Activated CD4-positive, alpha-beta memory T cell treated with anti-CD3 and anti-CD28 coated beads for 36 hours (primary cell): ENCODE results near the gene TBL1X. TPM values are rescaled to one million over a fixed set of nuclear protein-coding genes. Genes with fewer than 3 reads are reported as not detected.
"Not testable (repeated sequence)": the region's sequence is repeated elsewhere in the genome, so short reads cannot be mapped to it uniquely, and the experiment has no call there.

Experiments used
- CTCF ChIA-PET: fragments of 350-600 bp; sonication (Branson Sonifier 250); formaldehyde crosslinking; loops from one replicate; lab custom pipeline; 2021; ENCODE audit warnings: antibody characterized with exemption, inconsistent platforms; lab: Charles Lee
- POLR2A ChIA-PET: fragments of 350-600 bp; sonication (Branson Sonifier 250); formaldehyde crosslinking; loops from one replicate; lab custom pipeline; 2021; ENCODE audit warnings: antibody characterized with exemption; lab: Charles Lee
- DNase-seq: peaks from one replicate; pipeline ENCODE4 v3.0.0-alpha.2; 2020
- H3K27ac Mint-ChIP-seq: one replicate; pipeline ENCODE4 v1.8.0; 2021; ENCODE audit warnings: mixed read lengths
- H3K27me3 Mint-ChIP-seq: one replicate; pipeline ENCODE4 v1.8.0; 2021; ENCODE audit warnings: mixed read lengths
- H3K36me3 Mint-ChIP-seq: one replicate; pipeline ENCODE4 v1.8.0; 2021; ENCODE audit warnings: mixed read lengths
- H3K4me1 Mint-ChIP-seq: one replicate; pipeline ENCODE4 v1.8.0; 2021; ENCODE audit warnings: low read depth, mixed read lengths
- H3K4me3 Mint-ChIP-seq: one replicate; pipeline ENCODE4 v1.8.0; 2021; ENCODE audit warnings: mild to moderate bottlenecking, mixed read lengths
- H3K9me3 Mint-ChIP-seq: one replicate; pipeline ENCODE4 v1.8.0; 2021; ENCODE audit warnings: mixed read lengths
- intact Hi-C: fragments of 100-400 bp; cut with micrococcal nuclease; formaldehyde crosslinking; loops from one replicate; pipeline ENCODE4 v1.15.1; 2023
- total RNA-seq, 2 experiments: library from RNA; stranded (reverse); gene quantifications; one replicate each; pipeline ENCODE4 v1.2.3, GENCODE V29; 2021

TBL1X gene
- total RNA-seq, 2 experiments from 2014 or later, result 21.1 to 23.5 TPM

- POLR2A ChIA-PET, result no interaction called here
- Mint-ChIP-seq H3K4me1 (peaks cover 7% of the 10 kb centered on the region), H3K36me3 (peaks cover 6% of the 10 kb centered on the region), H3K9me3 (peaks cover 6% of the 10 kb centered on the region), H3K27ac (no peak overlapping the region), H3K27me3 (no peaks in the 10 kb centered on the region), H3K4me3 (no peak overlapping the region)
- CTCF ChIA-PET, result no interaction called here
- intact Hi-C loops, result no loop called here
- DNase-seq, result no peak
Observed at GRCh38 chrX:9747644-9748043, 282.8 kb downstream of the TBL1X start.

- ChIA-PET POLR2A (no interaction called here), CTCF (no interaction called here)
- no peaks in the 10 kb centered on the region for H3K27me3 Mint-ChIP-seq
- peaks cover 7% of the 10 kb centered on the region for H3K4me1 Mint-ChIP-seq
- no peak overlapping the region for H3K4me3 Mint-ChIP-seq
- H3K36me3 Mint-ChIP-seq, result peaks cover 6% of the 10 kb centered on the region
- DNase-seq, result no peak
- no peak overlapping the region for H3K27ac Mint-ChIP-seq
- H3K9me3 Mint-ChIP-seq, result peaks cover 6% of the 10 kb centered on the region
- intact Hi-C loops, result no loop called here
Observed at GRCh38 chrX:9749146-9749692, 284.4 kb downstream of the TBL1X start.

GRCh38 chrX:9757366-9757765, 292.5 kb downstream of the TBL1X start:
- intact Hi-C loops, result no loop called here
- Mint-ChIP-seq H3K4me1 (no peaks in the 10 kb centered on the region), H3K36me3 (no peaks in the 10 kb centered on the region), H3K27me3 (peaks cover 3% of the 10 kb centered on the region), H3K27ac (no peak overlapping the region), H3K4me3 (no peak overlapping the region), H3K9me3 (peaks cover 2% of the 10 kb centered on the region)
- POLR2A ChIA-PET, result no interaction called here
- CTCF ChIA-PET, result no interaction called here
- no peak for DNase-seq

GRCh38 chrX:9758021-9758638, 293.3 kb downstream of the TBL1X start:
- DNase-seq, result no peak
- H3K4me1 Mint-ChIP-seq, result no peaks in the 10 kb centered on the region
- ChIA-PET POLR2A (no interaction called here), CTCF (no interaction called here)
- H3K27ac Mint-ChIP-seq, result no peak overlapping the region
- no peaks in the 10 kb centered on the region for H3K36me3 Mint-ChIP-seq
- no peak overlapping the region for H3K4me3 Mint-ChIP-seq
- H3K27me3 Mint-ChIP-seq, result peaks cover 3% of the 10 kb centered on the region
- intact Hi-C loops, result no loop called here
- H3K9me3 Mint-ChIP-seq, result peaks cover 2% of the 10 kb centered on the region

- CTCF ChIA-PET, result no interaction called here
- intact Hi-C loops, result no loop called here
- no peak overlapping the region for H3K4me3 Mint-ChIP-seq
- no peak for DNase-seq
- POLR2A ChIA-PET, result no interaction called here
- no peak overlapping the region for H3K27ac Mint-ChIP-seq
- H3K9me3 Mint-ChIP-seq, result peaks cover 2% of the 10 kb centered on the region
- H3K27me3 Mint-ChIP-seq, result peaks cover 4% of the 10 kb centered on the region
- no peaks in the 10 kb centered on the region for H3K4me1 Mint-ChIP-seq
- H3K36me3 Mint-ChIP-seq, result no peaks in the 10 kb centered on the region
Observed at GRCh38 chrX:9759337-9759736, 294.5 kb downstream of the TBL1X start.

GRCh38 chrX:9765072-9765736, 300.3 kb downstream of the TBL1X start:
- H3K27ac Mint-ChIP-seq, result no peak overlapping the region
- H3K4me1 Mint-ChIP-seq, result no peaks in the 10 kb centered on the region
- no peak for DNase-seq
- H3K4me3 Mint-ChIP-seq, result no peak overlapping the region
- POLR2A ChIA-PET, result interaction anchor here (0.6 kb wide), 1 partner anchor 1108 kb away, joined by 3 read pairs; no protein-coding TSS in a partner anchor
- CTCF ChIA-PET, result no interaction called here
- peaks cover 7% of the 10 kb centered on the region for H3K27me3 Mint-ChIP-seq
- no peaks in the 10 kb centered on the region for H3K36me3 Mint-ChIP-seq
- no peaks in the 10 kb centered on the region for H3K9me3 Mint-ChIP-seq
- intact Hi-C loops, result no loop called here

- Mint-ChIP-seq H3K36me3 (no peaks in the 10 kb centered on the region), H3K4me1 (no peaks in the 10 kb centered on the region), H3K27ac (no peak within 1 kb of the TSS), H3K27me3 (peaks cover 7% of the 10 kb centered on the region), H3K9me3 (no peaks in the 10 kb centered on the region), H3K4me3 (no peak within 1 kb of the TSS)
- CTCF ChIA-PET, result no interaction called here
- POLR2A ChIA-PET, result no interaction called here
- intact Hi-C loops, result no loop called here
- DNase-seq, result no peak
Observed at GRCh38 chrX:9765737-9766097, 300.9 kb downstream of the TBL1X start, which contains the start of gene GPR143. GPR143 (minus strand) TSS chrX:9765847; CDS start chrX:9765817, 30 bp downstream.

GRCh38 chrX:9767375-9767774, 302.5 kb downstream of the TBL1X start:
- no peak overlapping the region for H3K4me3 Mint-ChIP-seq
- POLR2A ChIA-PET, result no interaction called here

GRCh38 chrX:9768321-9768839, 303.5 kb downstream of the TBL1X start:
- H3K27ac Mint-ChIP-seq, intact Hi-C loops, H3K4me1 Mint-ChIP-seq, H3K36me3 Mint-ChIP-seq, H3K9me3 Mint-ChIP-seq, DNase-seq, H3K27me3 Mint-ChIP-seq, POLR2A ChIA-PET, CTCF ChIA-PET, H3K4me3 Mint-ChIP-seq: not testable (repeated sequence)

More at GRCh38 chrX:9767375-9767774, 302.5 kb downstream of the TBL1X start:
- Mint-ChIP-seq H3K27ac (no peak overlapping the region), H3K27me3 (peaks cover 7% of the 10 kb centered on the region), H3K9me3 (no peaks in the 10 kb centered on the region), H3K36me3 (no peaks in the 10 kb centered on the region), H3K4me1 (no peaks in the 10 kb centered on the region)
- DNase-seq, result no peak
- intact Hi-C loops, result no loop called here
- CTCF ChIA-PET, result no interaction called here

GRCh38 chrX:9770319-9770718, 305.5 kb downstream of the TBL1X start:
- Mint-ChIP-seq H3K9me3 (no peaks in the 10 kb centered on the region), H3K4me3 (no peak overlapping the region), H3K36me3 (no peaks in the 10 kb centered on the region), H3K27me3 (peaks cover 9% of the 10 kb centered on the region), H3K27ac (no peak overlapping the region), H3K4me1 (no peaks in the 10 kb centered on the region)
- intact Hi-C loops, result no loop called here
- POLR2A ChIA-PET, result no interaction called here
- CTCF ChIA-PET, result no interaction called here
- DNase-seq, result no peak

- Mint-ChIP-seq H3K4me3 (no peak overlapping the region), H3K36me3 (no peaks in the 10 kb centered on the region), H3K27ac (no peak overlapping the region), H3K27me3 (peaks cover 7% of the 10 kb centered on the region), H3K9me3 (no peaks in the 10 kb centered on the region), H3K4me1 (no peaks in the 10 kb centered on the region)
- CTCF ChIA-PET, result no interaction called here
- intact Hi-C loops, result no loop called here
- DNase-seq, result no peak
- POLR2A ChIA-PET, result no interaction called here
Observed at GRCh38 chrX:9772943-9773342, 308.1 kb downstream of the TBL1X start.

- no peak for DNase-seq
- Mint-ChIP-seq H3K36me3 (no peaks in the 10 kb centered on the region), H3K9me3 (no peaks in the 10 kb centered on the region), H3K27ac (no peak overlapping the region), H3K4me3 (no peak overlapping the region), H3K27me3 (peaks cover 12% of the 10 kb centered on the region), H3K4me1 (no peaks in the 10 kb centered on the region)
- ChIA-PET POLR2A (no interaction called here), CTCF (interaction anchor here (0.6 kb wide), 1 partner anchor 48 kb away, joined by 4 read pairs; no protein-coding TSS in a partner anchor)
- intact Hi-C loops, result no loop called here
Observed at GRCh38 chrX:9775930-9776329, 311.1 kb downstream of the TBL1X start.
